ENCODE data around the gene ST6GALNAC6. TPM values are rescaled to one million over a fixed set of nuclear protein-coding genes. Genes with fewer than 3 reads are reported as not detected.

ST6GALNAC6 gene, protein sequence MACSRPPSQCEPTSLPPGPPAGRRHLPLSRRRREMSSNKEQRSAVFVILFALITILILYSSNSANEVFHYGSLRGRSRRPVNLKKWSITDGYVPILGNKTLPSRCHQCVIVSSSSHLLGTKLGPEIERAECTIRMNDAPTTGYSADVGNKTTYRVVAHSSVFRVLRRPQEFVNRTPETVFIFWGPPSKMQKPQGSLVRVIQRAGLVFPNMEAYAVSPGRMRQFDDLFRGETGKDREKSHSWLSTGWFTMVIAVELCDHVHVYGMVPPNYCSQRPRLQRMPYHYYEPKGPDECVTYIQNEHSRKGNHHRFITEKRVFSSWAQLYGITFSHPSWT
- 11.3 and 12.7 TPM in 2 replicates for total RNA-seq (2014; rRNA removed; shearing (Covaris generic))

DNA sequence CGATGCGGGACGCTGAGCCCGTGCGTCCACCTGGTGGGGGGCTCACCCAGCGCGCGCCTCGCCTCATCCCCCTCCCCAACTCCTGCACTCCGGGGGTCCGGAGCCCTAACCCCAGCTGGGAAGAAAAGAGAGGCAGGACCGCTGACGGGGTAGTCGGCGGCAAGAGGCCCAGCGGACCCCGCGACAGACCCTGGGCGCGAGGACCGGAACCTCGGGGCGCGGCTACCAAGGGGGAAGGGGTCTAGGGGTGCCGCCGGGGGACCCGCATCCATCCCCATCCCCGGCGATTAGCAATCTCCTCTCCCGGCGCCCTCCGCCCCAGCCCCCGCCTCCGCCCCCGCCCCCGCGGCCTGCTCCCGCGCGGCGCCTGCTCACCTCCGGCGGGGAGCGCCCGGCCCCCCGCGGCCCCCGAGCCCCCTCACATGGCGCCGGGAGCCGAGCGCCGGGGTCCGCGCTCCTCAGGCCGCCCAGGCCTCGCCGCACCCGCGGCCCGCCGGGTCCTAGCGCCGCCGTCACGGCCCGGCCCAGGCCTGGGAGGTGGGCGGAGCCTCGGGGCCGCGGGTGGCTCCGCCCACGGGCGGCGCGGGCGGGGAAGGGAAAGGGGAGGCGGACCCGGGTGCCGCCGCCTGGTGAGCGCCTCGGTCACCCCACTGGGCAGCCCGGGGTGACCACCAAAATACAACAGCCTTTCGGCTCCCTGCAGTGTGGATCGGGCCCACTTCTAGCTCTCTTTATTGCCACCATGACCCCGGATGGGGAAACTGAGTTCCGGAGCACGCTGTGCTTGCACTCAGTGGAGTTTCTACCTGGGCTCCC lies at the start of gene ST6GALNAC6:
ST6GALNAC6 (minus strand) TSS at position 476 of the 816 bp plus-strand sequence. CDS start 1,622 bp downstream, outside the sequence.
- peak; percentile 82 for DNase-seq (ENCODE audit: low read depth)

DNA sequence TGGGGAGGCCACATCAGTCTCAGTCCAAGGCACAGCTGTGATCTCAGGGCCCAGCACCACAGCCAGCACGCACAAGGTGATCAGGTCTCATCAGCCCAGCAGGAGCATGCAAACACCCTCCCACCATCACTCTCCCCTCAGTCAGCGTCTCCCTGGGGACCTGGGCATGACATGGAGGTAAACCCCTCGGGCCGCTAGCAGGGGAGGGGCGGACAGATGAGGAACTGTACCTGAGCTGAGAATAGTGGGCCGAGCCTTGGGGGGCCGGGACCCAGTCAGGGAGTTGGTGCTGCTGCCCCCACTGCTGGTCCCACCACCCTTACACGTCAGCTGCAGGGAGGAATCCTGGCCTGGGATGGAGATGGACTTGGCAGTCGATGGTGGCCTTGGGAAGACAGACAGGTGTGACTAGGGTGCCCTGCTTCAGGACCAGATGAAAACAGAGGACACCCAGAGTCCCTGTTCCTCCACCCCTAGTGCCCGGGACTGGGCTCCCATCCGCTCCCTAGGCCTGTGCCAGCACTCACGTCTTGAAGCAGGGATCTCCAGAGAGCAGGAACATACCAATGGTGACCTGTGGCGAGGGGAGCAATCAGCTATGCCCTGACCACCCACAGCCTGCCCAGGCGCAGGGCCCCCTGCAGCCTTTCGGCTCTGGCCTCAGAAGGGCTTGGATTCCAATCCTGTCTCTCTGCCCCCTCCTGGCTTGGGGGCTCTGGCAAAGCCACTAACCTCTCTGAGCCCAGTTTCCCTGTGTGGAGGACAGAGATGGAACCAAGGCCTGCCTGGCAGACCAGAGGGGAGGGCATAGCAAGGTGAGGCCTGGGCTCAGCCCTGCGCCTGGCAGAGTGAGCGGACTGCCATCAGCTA lies 48.7 kb upstream of the ST6GALNAC6 start:
- no peak for DNase-seq (ENCODE audit: low read depth)

DNA sequence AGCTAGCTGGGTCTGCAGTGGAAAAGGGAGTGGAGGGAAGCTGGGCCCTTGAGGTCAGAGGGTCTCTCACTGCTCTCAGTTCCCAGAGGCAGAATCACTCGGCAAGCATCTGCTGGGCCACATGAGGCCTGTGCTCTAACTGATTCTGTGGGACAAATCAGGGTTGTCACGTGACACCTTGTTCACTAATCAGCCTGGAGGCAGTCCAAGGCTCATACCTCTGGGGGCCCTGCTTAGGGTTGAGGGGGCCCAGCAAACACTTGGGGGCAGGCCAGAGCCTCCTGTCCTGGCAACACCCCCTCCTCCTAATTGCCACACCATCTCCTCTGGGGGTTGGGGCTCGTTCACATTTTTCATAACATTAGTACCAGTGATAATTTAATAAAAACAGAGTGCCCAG lies 47.3 kb upstream of the ST6GALNAC6 start:
- DNase-seq (ENCODE audit: low read depth) = no peak

DNA sequence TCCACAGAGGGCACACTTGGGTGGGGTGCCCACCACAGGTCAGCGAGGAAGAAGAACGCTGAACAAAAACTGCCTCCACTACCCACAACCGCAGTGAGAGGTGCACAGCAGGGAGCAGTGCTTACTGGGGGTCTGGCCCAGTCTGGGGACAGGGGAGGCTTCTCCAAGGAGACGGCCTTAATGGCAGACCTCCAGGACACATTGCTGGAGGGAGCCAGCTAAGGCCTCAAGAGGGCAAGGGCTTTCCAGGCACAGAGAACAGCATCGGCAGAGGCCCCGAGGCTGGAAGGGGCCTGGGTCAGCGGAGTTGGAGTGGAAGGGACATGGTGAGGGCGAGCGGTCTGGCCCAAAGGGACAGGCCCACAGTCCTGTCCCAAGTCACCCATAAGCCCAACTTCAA lies 46.5 kb upstream of the ST6GALNAC6 start:
- DNase-seq (ENCODE audit: low read depth) = no peak

DNA sequence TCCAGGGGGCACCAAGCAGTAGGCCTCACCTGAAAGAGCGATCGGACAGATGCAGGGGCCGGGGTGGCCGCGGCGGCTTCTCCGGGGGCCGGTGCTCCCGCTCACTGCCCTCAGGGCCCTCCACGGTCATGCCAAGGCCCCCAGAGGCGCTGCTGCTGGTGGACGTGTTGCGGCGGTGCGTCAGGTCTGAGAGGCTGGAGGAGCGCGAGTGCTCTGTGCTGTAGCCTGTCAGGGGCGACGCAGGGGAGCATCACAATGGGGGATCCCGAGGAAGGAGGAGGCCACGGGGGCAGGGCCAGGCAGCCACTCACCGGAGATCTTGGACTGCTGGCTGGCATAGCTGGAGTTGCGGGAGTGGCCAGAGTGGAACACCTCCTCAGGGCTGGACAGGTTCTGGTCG lies 45.9 kb upstream of the ST6GALNAC6 start:
- DNase-seq (ENCODE audit: low read depth) = no peak

DNA sequence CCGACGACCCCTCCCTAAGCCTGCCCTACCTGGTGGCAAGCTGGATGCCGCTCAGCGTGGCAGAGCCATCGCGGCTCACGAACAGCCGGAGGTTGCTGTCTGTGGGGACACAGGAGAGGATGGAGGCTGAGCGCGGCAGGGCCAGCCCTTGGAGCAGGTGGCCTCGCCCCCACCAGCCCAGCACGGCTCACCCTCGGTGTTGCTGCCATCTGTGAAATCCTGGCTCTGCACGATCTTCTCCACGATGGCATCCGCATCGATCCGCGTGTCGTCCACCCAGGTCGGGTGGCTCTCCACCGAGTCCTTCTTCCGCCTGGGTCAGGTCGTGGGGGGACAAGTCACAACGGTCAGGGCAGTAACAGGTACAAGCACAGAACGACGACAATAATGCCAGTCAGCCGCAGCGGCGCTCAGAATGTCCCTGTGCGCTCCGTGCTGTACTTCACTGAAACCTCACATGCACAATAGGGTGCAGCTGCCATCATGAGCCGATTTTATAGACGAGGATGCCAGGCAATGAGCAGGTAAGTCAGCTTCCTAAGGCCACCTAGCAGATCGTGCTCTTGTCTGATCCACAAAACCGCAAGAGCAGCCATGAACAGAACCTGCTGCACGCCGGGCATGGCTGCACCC lies 45.3 kb upstream of the ST6GALNAC6 start:
- no peak for DNase-seq (ENCODE audit: low read depth)

DNA sequence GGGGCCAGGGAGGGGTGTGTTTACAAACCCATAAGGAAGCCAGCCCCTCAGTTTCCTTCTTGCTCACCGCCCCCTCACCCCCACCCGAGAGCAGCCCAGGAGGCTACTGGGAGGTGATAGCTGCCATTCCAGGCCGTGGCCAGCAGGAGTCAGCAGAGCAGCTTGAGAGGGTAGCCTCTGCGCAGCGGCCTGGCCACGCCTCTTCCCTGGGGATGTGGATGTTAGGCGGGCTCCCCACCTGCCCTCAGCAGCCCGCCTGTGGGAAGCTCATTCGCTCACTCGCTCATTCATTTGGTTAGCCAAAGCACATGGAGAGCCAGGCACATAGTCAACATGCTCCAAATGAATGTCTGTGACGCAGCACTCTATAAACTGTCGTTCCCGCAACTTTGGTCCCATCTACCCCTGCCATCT lies 44.3 kb upstream of the ST6GALNAC6 start:
- DNase-seq (ENCODE audit: low read depth) = peak; percentile 90

DNA sequence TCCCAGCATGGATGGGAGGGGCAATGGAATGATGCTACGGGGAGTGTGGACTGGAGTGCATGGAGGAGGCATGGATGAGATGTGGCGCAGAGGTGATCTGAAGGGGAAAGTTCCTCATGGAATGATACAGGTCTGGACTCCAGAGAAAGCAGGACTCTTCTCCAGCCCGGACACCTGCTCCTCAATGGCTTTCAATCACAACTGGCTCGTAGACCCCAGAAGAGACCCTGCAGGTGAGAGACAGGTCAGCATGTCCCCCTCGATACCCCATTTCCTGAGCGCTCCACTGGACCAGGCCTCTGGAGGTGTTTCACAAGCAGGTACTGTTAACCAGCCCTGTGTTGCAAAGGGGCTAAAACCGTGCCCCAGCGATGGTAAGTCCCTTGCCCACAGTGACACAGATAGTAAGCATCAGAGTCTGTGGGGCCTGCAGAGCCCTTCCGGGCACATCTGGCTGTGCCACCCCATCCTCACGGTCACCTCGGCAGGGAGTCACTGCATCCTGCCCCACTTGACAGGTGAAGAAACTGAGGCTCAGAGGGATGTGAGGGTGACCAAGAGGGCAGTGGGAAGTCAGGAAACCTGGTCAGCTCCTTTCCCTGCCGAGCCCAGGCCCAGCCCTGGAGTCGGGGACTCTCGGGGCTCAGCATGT lies 43.7 kb upstream of the ST6GALNAC6 start:
- no peak for DNase-seq (ENCODE audit: low read depth)

DNA sequence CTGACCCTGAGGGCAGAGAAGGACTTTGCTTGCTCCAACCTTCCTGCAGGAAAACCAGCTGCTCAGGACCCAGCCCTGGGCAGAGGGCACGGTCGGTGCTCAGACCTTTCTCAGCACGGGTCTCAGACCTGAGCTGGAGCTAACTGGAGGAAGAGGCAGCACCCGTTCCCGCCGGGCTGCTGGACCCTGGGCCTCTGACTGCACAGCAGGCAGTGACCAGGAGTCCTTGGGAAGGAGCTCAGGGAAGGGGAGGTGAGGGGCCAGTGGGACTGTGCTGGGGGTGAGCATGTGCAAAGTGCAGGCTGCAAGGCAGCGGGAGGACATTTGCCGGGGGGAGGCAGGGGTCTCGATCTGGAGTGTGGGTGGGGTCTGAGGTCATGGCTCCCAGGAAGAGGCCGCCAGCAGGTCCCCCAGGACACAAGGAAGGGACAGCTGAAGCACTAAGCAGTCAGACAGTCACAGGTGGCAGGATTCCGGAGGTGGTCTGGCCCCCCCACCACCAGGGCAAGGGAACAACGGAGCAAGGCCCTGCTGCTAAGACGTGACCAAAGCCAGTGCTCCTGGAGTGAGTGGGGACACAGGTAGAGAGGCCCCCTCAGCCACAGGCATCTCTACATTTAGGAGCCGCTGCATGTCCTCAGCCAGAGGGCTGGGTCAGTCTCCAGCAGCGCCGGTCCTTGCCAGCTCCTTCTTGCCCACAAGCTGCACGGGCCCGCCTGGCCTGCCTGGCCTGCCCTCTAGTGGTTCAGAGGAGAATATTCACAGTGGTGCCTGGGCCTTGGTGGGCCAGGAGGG lies 43.0 kb upstream of the ST6GALNAC6 start:
- DNase-seq (ENCODE audit: low read depth) = peak; percentile 77

DNA sequence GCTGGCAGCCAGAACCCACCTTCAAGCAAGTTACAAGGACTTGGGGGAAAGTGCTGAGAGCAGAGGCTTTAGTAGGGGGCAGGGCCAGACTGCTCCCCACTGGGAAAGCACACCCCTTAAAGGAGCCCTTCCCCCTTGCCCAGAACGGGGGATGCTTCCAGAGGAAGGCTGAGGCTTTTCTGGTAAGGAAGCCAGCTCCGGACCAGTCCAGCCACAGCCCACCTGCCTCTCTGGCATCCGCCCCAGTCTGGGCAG lies 42.5 kb upstream of the ST6GALNAC6 start:
- DNase-seq (ENCODE audit: low read depth) = no peak

DNA sequence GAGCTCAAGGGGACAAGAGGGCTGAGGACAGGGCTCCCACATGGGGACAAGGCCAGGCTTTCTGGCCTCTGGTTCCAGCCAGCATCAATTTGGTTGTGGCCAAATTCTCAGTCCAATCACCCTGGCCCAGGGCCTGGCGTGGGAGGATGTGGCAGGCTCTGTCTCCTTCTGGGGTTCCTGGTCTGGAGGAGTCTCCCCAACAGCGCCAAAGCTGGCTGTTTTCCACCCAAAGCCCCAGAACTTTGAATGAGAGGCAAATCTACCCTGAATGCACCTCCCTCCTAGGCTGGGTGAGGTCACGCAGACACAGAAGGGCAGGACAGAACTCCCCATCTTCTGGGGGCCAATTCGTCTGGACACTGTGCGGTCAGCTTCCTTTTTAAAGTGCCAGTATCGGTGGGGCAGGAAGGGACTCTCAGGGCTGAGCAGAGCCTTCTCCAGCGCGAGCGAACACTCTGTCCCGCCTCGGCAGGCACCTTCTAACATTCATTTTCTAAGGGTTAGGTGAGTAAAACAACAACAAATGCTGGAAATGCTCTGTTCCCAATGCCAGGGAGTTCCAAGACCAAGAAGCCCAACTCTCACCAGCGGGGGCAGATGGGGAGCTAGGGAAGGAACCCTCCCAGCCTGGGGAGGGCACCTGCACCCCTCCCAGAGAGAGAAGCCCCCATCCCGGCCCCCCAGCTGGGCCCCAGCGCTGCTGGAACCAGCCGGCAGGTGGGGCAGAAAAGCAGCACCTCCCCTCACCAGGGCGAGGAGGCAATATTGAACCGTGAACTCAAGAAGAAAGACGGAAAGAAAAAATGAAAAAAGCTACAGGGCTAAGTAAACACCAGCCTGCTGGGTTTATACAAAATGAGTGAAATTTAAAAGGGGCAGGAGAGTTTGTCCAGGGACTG lies 41.9 kb upstream of the ST6GALNAC6 start:
- DNase-seq (ENCODE audit: low read depth) = no peak

DNA sequence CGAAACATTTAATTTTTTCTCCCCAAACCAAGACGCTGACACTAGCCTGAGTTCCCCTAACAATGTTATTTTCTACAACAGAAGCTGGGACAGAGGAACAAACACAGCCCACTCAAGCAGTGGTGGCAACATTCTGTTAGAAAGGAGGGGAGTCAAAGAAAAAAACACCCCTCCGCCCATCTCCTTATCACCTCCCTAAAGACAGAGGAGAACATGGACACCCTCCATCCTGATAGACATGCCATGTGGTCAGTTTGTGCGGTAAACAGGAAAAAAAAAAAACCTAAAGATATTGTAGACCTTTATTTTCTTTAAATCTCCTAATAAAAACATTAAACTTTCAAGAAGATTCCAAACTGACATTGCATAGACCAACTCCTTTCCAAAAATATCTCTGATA lies 41.2 kb upstream of the ST6GALNAC6 start:
- no peak for DNase-seq (ENCODE audit: low read depth)

DNA sequence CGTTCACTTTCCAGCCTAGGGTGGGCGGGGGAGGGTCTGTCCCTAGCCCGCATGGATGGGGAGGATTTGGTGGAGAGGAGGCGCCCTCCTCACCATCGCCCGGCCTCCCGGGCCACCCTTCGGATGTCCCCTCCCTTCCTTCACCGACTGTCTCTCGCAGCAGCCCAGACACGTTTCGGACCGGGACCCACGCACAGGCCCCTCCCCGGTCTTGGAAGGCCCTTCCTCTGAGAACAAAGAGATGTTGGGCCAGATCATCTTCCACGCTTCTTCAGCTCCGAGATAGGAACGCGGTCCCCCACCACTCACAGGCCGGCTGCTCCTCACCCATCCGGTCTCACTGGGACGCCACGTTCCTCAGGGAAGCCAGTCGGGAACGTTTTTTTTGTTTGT lies 38.9 kb upstream of the ST6GALNAC6 start:
- DNase-seq (ENCODE audit: low read depth) = no peak

DNA sequence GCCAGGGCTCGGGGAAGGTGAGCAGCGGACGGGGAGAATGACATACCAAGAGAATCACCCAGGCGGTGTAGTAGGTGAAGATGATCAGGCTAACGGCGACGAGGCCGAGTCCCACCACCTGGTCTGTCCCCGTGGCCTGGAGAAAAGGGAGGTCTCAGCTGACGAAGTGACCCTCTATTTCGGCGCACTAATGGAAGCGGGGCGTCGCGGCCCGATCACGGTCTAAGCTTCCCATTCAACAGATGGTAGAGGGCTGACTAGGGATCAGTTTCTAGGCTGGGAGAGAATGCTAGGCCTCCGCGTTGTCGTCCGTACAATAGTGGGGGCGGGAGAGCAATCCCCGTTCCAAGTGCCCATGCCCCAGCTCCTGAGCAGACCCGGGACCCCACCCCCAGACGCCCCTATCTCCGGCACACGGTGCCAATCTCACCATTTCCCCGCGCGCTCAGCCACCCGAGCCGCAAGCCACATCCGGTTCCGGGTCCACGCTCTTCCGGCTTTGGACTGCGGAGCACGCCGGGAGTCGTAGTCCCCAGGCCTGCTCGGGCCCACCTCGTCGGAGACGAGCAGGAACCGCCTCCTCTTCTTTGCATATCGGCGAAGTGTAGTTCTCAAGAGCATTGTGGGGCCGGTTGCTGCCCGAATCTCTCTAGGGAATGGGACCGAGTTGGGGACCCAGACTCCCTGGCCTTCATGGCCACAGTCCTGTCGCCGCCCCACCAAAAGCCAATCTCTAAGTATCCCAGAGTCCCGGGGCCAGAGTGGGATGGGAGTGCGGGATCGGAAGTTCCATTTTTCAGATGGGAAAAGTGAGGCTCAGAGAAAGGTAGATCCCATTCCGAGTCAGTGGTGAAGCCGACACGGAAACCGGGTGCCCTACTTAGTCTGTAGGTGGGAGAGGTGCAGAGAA lies 38.2 kb upstream of the ST6GALNAC6 start, which contains the start of gene DPM2:
DPM2 (minus strand) TSS at position 467 of the 910 bp plus-strand sequence; CDS start at position 433, 34 bp downstream.
- peak; percentile 95 for DNase-seq (ENCODE audit: low read depth)

DNA sequence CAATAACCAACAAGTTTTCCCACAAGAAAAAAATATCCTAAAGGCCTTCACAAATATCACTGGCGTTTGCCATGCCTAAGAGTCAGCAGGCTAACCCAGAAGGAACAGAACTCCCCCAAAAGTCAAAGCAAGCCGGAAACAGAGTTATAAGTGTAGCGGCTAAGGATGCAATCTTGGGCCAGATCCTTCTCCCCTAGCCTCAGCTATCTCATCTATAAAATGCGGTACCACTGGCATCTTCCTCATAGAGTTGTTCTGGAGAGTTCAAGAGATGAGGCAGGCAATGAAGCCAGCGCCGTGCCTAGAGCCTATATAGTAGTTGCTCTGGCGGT lies 37.6 kb upstream of the ST6GALNAC6 start:
- no peak for DNase-seq (ENCODE audit: low read depth)

DNA sequence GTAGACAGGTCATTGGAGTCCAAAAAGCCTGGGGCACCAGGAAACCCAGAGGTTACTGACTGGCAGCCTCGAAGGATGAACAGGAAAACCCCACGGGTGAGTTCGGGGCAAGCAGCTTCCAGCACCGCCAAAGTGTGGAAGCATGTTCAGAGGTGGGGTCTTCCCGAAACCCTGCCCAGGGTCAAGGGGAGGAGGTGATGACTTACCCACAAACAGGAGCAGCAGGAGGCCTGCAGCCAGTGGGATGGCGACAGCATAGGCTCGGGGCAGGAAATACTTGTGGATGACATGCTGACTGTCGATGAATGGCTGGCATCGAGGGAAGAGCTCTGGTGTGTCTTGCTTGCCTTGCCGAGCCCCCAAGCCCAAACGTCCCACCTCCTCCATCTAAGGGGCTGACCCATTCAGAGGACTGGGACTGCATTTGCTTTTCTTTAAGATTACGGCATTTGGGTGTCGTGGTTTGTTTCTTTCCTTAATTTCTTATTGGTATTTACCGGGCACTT lies 37.0 kb upstream of the ST6GALNAC6 start:
- DNase-seq (ENCODE audit: low read depth) = no peak

DNA sequence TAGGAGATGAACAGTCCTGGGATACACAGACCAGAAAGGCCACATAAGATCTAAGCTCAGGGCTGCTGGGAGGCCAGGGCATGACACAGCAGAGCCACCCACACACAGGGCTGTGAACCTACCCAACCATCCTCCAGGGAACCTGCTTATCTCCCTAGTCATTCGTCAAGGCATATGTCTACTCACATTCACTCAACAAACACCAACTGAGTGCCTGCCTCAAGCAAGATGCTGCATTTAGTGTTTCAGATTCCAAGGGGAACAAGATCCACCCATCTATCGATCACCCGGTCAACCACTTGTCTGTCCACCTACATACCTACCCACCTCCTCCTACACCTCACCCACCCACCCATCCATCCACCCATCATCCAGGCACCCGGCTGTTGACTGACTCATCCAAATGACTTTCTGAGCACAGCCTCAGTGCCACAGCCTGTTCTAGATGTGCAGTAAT lies 36.4 kb upstream of the ST6GALNAC6 start:
- no peak for DNase-seq (ENCODE audit: low read depth)

DNA sequence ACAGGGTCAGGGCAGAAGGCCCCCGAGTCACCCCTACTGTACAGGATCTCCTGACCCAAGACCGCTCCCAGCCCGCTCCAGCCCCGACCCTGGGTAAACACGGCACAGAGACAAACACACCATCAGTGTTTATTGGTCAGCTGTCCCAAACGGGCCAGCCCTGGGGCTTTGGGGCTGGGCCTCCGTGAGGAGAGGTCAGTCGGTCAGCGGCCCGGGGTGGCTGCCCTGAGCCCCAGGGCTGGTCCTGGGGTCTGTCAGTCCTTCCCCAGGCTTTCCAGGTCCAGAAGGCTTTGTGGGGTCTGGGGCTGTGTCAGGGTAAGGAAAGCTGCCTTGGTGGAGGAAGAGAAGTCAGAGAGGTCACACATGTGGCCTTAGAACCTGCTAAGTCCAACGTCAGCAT lies 35.6 kb upstream of the ST6GALNAC6 start:
- DNase-seq (ENCODE audit: low read depth) = no peak
